Peyer's patch (tissue), 4 donors: ENCODE measurements around the gene ITGA11. TPM values are rescaled to one million over a fixed set of nuclear protein-coding genes. Genes with fewer than 3 reads are reported as not detected.

Experiments
- DNase-seq, 3 donors: peaks; one replicate each; pipeline ENCODE4 v3.0.0-alpha.2; 2017 to 2019
- H3K27ac ChIP-seq, 4 donors: fragments of 200-600 bp; sonication (generic); one replicate each; pipeline ENCODE4 v1.5.1; 2016 to 2019
- H3K27me3 ChIP-seq, 2 donors: fragments of 200-600 bp; sonication (generic); one replicate each; pipeline ENCODE4 v1.5.1; 2019
- H3K36me3 ChIP-seq, 3 donors: fragments of 200-600 bp; sonication (generic); one replicate each; pipeline ENCODE4 v1.5.1; 2016 to 2019
- H3K4me1 ChIP-seq, 4 donors: fragments of 200-600 bp; sonication (generic); one replicate each; pipeline ENCODE4 v1.5.1; 2016 to 2019
- H3K4me3 ChIP-seq, 4 donors: fragments of 200-600 bp; sonication (generic); 1 replicate in 3 of 4; 2 replicates in 1 of 4; pipeline ENCODE4 v1.5.1; 2016 to 2019; ENCODE audit warnings: mild to moderate bottlenecking in 1 of 4
- H3K9me3 ChIP-seq, 4 donors: fragments of 200-600 bp; sonication (generic); one replicate each; pipeline ENCODE4 v1.5.1; 2016 to 2019; ENCODE audit warnings: mild to moderate bottlenecking in 1 of 4
- CTCF ChIP-seq, 6 experiments: fragments of 450-650 bp in 4 of 6; fragments of 200-600 bp in 2 of 6; sonication (generic) in 1 of 6; IDR thresholded peaks; one replicate each; pipeline ENCODE4 v1.5.1; 2017 to 2019; ENCODE audit warnings: antibody characterized with exemption in 6 of 6, mild to moderate bottlenecking in 3 of 6, moderate library complexity in 1 of 6
- POLR2A ChIP-seq, 2 donors: fragments of 450-650 bp; IDR thresholded peaks; one replicate each; pipeline ENCODE4 v1.5.1; 2017; ENCODE audit warnings: antibody characterized with exemption in 2 of 2, mild to moderate bottlenecking in 2 of 2, moderate library complexity in 2 of 2
- total RNA-seq, 4 donors: library from RNA; depleted of rRNA; stranded (reverse); fragments of >200 nt; gene quantifications; one replicate each; pipeline ENCODE4 v1.1.0, GENCODE V29; 2016

ITGA11 gene
- total RNA-seq, 4 donors from 2014 or later, result 0.88 to 24.8 (median 2.6) TPM

DNA sequence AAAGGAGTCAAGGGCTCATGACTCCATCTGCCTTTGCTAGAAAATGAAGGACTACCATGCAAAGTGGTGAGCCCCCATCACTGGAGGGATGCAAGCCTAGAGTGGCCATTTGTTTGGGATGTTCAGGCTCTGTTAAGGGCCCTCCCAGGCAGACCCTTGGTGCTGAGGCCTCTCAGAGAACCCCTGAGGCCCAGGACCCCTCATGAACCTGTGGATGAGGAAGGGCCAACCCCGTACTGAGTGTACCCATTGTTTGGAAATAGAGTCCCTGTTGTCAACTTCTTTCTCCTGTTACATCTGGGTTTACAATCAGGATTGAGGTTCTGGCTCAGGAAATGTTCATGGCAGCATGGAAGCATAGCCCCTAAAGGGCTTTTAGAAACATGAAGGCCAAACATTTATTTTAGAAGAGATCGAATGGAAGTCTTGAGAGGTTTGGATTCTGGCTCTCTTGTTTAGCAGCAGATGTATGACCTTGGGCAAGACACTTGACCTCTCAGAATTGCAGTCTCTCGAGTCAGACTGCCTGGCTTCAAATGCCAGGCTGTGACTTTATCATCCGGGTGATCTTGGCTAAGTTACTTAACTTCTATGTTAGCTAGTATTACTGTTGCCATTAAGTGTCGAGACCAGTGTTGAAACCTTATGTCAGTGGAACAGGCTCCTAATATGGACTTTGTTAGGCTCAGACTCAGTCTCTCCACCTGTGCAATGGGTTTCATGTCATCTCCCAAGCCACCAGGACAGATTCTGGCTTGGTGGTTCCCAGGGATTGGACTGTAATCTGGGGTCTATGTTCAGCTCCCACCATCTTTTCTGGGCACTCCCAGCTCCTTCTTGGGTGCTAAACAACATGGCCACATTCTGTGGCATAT is 12.4 kb downstream of the ITGA11 start:
- no peaks in the 10 kb centered on the region for H3K27me3 ChIP-seq
- no peak for TF ChIP-seq POLR2A (IDR thresholded peaks at IDR 0.05)
- no peak for TF ChIP-seq CTCF (IDR thresholded peaks at IDR 0.05)
- peaks cover 0 to 8% (median 0%) of the 10 kb centered on the region in 4 donors for H3K4me1 ChIP-seq
- H3K4me3 ChIP-seq, result no peak overlapping the region
- DNase-seq, result peak in 1 of 3 donors; percentile 9
- H3K36me3 ChIP-seq, result no peaks in the 10 kb centered on the region
- H3K27ac ChIP-seq, result no peak overlapping the region
- H3K9me3 ChIP-seq, result no peaks in the 10 kb centered on the region

DNA sequence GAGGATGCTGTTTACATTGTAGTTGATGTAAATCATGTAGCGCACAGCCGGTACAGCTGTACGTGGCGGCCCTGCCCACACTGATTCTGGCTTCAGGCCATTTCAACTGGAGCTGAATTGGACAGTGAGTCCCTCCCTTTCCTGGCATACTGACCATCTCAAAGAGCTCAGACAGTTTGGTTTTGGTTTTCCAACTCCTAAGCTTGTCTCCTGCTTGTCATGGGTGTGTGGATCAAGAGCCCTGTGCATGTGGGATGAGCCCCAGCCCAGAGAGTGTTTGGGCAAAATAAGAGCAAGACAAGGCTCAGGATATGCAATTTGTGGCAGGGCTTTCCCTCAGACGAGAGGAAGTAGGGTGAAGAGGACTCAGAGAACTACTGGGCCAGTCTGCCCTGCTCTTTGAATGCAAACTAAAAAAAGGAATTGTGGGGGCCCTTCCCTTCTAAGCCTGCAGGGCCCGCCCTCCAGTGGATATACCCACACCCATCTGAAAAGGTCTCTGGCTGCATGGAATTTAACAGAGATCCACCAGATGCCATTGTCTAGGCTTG is 13.3 kb downstream of the ITGA11 start:
- H3K36me3 ChIP-seq, result no peaks in the 10 kb centered on the region
- DNase-seq, result peak in 1 of 3 donors; percentile 55
- no peaks in the 10 kb centered on the region for H3K9me3 ChIP-seq
- peaks cover 0 to 8% (median 0%) of the 10 kb centered on the region in 4 donors for H3K4me1 ChIP-seq
- H3K27ac ChIP-seq, result peak overlapping the region in 1 of 4 donors; percentile 3
- H3K27me3 ChIP-seq, result no peaks in the 10 kb centered on the region
- no peak for TF ChIP-seq CTCF (IDR thresholded peaks at IDR 0.05)
- TF ChIP-seq POLR2A (IDR thresholded peaks at IDR 0.05), result no peak
- H3K4me3 ChIP-seq, result no peak overlapping the region

DNA sequence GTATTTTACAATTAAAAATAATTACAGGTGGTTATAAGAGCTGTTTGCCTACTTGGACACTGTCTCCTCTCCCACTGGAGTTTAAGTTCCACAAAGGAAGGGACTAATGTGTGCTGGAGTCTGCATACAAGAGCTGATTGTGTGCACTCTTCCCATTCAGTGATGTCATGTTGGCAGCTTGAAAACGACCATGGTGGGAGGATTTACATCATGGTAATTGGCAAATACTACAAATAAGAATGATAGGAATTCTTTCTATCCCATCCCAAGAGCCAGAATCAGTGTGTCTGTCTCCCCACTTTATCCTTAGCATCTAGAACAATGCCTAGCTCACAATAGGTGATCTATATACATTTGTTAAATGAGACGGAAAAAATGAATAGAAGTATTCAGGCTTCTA is 14.1 kb downstream of the ITGA11 start:
- Histone ChIP-seq H3K4me3 (no peak overlapping the region), H3K27ac (no peak overlapping the region), H3K36me3 (no peaks in the 10 kb centered on the region), H3K4me1 (peaks cover 0 to 8% (median 0%) of the 10 kb centered on the region in 4 donors), H3K27me3 (no peaks in the 10 kb centered on the region), H3K9me3 (no peaks in the 10 kb centered on the region)
- TF ChIP-seq POLR2A (IDR thresholded peaks at IDR 0.05), result no peak
- no peak for TF ChIP-seq CTCF (IDR thresholded peaks at IDR 0.05)
- no peak for DNase-seq

- H3K4me3 ChIP-seq, result no peak overlapping the region
- no peaks in the 10 kb centered on the region for H3K9me3 ChIP-seq
- H3K27ac ChIP-seq, result no peak overlapping the region
- no peaks in the 10 kb centered on the region for H3K36me3 ChIP-seq
- TF ChIP-seq POLR2A (IDR thresholded peaks at IDR 0.05) (no peak), CTCF (IDR thresholded peaks at IDR 0.05) (no peak)
- peaks cover 0 to 8% (median 0%) of the 10 kb centered on the region in 4 donors for H3K4me1 ChIP-seq
- no peaks in the 10 kb centered on the region for H3K27me3 ChIP-seq
- peak in 1 of 3 donors; percentile 5 for DNase-seq
These were observed 14.9 kb downstream of the ITGA11 start for GRCh38 chr15:68417051-68417450.

DNA sequence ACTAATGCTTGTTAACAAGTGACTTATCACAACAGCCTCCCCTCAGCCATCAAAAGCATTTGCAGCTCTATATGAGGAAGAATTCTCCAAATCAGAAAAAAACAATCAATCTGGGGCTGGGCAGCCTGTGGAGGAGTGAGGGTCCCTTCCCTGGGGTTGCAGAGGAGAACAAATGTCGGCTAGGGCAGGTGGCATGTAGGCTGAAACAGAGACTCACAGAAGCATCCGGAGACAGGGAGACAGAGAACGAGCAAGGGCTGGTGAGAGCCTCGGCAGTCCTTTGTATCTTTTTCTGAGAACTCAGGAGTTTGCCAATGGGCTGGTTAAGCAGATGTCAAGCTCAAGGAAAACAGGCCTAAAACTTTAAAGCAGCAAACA is 15.8 kb downstream of the ITGA11 start:
- no peak overlapping the region for H3K4me3 ChIP-seq
- no peaks in the 10 kb centered on the region for H3K27me3 ChIP-seq
- peak in 1 of 3 donors; percentile 5 for DNase-seq
- no peaks in the 10 kb centered on the region for H3K9me3 ChIP-seq
- no peaks in the 10 kb centered on the region for H3K36me3 ChIP-seq
- H3K4me1 ChIP-seq, result no peaks in the 10 kb centered on the region
- no peak overlapping the region for H3K27ac ChIP-seq
- TF ChIP-seq POLR2A (IDR thresholded peaks at IDR 0.05) (no peak), CTCF (IDR thresholded peaks at IDR 0.05) (no peak)
